HG02623 (cell line): ENCODE data around the gene DMPK.

Source experiments
- ATAC-seq: cut with Tn5 transposase; IDR thresholded peaks from one replicate; pipeline ENCODE4 v1.9.1; 2021; ENCODE audit warnings: moderate library complexity; ENCODE audit not compliant: unreplicated experiment

The DMPK gene

DNA sequence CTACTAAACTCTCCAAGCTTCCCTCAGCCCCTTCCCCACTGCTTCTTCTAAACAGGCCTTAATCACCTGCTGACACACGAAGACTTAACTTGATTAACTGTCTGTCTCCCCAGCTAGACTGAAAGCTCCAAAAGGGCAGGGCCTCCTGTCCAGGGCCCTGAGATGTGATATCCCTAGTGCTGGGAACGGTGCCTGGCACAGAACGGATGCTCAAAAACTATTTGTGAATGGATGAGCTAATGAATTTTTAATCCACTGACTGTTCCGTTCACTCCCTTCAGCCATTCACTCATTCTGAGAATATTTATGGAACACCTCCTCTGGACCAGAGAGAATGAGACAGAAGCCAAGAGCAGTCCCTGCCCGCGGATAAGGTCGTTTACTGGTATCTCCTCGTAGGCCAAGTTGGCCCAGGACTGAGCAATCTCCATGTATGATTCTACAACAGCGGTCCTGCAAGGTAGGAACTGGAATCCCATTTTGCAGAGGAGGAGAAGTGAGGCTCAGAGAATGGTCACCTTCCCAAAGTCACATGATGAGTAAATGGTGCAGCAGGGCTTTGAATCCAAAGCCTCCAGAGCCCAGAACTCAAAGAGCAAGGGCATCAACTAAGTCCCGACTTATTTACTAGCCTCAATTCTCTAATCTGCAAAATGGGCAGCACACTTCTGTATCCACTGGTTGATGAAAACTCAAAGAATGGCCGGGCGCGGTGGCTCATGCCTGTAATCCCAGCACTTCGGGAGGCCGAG is 6.9 kb upstream of the DMPK start:
- no peak for ATAC-seq

- no peak for ATAC-seq
Measured at GRCh38 chr19:45786533-45786894, 4.2 kb upstream of the DMPK start.

- ATAC-seq = no peak
Measured at GRCh38 chr19:45785781-45786532, 3.7 kb upstream of the DMPK start.

DNA sequence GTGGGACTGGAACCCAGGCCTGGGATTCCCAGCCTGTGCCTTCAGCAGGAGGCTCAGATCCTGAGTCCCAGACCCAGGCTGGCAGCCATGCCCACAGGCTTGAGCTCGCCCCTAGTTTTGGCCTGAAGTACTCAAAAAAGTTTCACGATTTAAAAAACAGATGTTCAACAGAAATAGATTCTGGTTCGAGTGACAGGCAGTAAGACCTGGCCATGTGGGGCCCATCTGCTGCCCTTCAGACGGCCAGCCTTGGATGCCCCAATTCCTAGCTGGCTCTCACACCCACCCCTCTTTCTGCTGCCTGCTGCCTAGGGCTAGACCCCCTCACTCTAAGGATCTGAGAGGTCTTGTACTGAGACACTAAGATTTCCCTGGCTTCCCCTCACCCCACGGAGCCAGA is 2.8 kb upstream of the DMPK start:
- no peak for ATAC-seq

GRCh38 chr19:45784096-45784495 is 1.8 kb upstream of the DMPK start:
- no peak for ATAC-seq

- ATAC-seq = no peak
Measured at GRCh38 chr19:45782820-45783785, 813 bp upstream of the DMPK start.

- no peak for ATAC-seq
Measured at GRCh38 chr19:45781214-45782161, 802 bp downstream of the DMPK start.

- no peak for ATAC-seq
Measured at GRCh38 chr19:45780448-45781213, 1.7 kb downstream of the DMPK start.

- no peak for ATAC-seq
Measured at GRCh38 chr19:45780146-45780447, 2.2 kb downstream of the DMPK start.

DNA sequence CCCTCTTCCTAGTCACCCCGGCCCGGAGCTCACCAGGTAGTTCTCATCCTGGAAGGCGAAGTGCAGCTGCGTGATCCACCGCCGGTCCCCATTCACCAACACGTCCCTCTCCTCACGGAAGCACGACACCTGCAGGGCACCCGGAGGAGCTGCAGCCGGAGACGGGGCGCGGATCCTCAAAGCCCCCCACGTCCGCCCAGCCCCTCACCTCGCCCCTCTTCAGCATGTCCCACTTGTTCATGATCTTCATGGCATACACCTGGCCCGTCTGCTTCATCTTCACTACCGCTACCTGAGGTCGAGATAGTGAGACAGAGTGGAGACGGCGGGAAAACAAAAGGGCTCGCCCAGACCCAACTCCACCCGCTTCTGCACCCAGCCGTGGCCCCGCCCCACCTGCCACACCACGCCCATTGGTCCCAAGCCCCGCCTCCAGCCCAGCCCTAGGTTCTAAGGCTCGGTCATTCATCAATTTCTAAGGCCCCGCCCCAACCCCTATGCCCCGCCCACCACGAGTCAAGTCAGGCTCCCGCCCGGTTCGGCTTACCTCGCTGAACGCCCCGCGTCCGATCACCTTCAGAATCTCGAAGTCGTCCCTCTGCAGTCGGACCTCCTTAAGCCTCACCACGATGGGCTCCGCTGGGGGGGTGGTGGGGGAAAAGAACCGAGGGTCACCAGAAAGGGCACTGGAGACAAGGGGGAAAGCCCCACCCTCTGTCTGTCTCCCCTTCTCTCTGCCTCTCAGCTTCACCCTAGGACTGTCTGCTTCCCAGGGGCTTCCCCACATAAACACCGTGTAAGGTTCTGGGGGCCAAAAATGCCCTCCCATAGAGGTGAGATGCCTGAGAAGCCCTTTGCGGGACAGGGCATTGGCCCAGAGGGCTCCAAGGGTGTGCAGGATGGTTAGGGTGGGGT is 2.8 kb downstream of the DMPK start:
- no peak for ATAC-seq

DNA sequence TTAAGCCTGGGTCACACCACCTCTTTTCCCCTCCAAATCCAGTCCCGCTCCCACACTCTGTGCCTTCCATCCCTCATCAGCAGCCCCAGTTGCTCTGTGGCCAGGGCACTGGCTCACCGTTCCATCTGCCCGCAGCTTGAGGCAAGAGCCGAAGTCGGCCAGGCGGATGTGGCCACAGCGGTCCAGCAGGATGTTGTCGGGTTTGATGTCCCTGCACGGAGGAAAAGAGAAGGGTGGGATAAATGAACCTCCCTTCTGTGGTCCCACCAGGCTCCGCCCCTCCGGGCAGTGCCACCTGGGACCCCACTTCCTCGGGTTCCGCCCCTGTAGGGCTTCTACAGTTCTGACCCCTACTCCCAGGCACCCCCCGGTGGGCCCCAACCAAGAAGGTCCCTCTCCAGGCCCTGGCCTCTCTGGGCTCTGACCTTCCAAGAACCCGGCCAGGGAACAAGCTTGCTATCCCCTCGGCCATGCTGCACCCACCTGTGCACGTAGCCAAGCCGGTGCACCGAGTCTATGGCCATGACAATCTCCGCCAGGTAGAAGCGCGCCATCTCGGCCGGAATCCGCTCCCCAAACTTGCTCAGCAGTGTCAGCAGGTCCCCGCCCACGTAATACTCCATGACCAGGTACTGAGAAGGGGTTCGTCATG is 4.2 kb downstream of the DMPK start:
- ATAC-seq = no peak

GRCh38 chr19:45777395-45777961 is 4.8 kb downstream of the DMPK start:
- no peak for ATAC-seq

DNA sequence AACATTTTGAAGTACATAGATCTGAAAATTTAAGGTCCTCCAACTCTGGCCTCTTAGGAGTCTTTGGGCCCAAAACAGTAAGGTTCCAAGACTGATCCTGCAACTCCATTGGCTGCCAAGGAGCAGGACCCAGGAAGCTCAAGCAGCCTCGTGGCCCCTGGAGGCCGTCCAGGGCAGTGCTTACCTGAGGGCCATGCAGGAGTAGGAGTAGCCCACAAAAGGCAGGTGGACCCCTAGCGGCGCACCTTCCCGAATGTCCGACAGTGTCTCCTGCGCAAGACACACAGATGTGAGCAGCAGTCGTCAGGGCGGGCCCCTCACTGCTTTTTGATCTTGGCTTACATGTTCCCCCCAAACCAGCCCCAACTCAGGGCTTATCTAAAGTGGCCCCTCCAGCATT is 7.5 kb downstream of the DMPK start:
- no peak for ATAC-seq

DNA sequence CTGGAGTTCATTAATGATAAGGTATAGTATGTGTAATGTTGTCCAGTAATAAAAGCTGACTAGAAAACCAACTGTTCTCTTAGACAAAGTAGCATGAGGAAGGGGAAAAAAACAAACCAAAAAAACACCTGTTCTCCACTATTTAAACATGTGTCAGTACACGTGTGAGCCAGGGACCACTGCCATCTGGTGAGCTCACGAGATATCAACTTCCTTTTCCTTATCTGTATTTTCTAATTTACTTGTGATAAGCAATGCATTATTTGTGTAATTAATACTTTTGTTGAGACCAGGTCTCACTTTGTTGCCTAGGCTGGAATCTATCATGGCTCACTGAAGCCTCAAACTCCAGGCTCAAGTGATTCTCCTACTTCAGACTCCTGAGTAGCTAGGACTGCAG is 8.9 kb downstream of the DMPK start:
- no peak for ATAC-seq

GRCh38 chr19:45772912-45773311 is 9.4 kb downstream of the DMPK start:
- no peak for ATAC-seq

- no peak for ATAC-seq
Measured at GRCh38 chr19:45772130-45772840, 10.0 kb downstream of the DMPK start.

GRCh38 chr19:45771311-45771933 is 10.9 kb downstream of the DMPK start:
- ATAC-seq = no peak
